NT2/D1 (cell line): ENCODE measurements around the gene CHST15.

Source experiments
- SUZ12 ChIP-seq: IDR thresholded peaks from 2 replicates; pipeline ENCODE4 v1.6.1; 2011; ENCODE audit not compliant: insufficient read length, insufficient read depth; ENCODE audit errors: extremely low read depth
- YY1 ChIP-seq: IDR thresholded peaks from 2 replicates; pipeline ENCODE4 v1.6.1; 2011; ENCODE audit not compliant: insufficient read length, insufficient read depth
- ZNF274 ChIP-seq: IDR thresholded peaks from 2 replicates; pipeline ENCODE4 v1.6.1; 2011; ENCODE audit warnings: mild to moderate bottlenecking, low read depth, low read length

DNA sequence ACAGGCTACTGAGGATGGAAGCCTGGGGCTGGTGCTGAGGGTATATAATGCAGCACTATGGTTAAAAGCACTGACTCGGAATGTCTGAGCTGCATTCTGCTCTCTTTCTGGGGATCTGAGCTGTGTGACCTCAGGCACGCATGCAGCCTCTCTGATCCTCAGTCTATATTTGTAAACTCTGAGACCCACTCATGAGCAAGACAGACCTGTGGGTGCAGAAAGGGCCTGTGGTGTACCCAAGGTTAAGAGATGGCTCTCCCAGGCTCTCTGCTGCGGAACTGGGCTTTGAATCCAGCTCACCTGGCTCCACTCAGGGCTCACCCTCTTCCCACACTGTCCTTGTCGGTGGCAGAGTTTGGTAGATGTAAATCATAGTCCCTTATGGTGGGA, 89.9 kb downstream of the CHST15 start:
- no peak for TF ChIP-seq ZNF274
- no peak for TF ChIP-seq YY1
- TF ChIP-seq SUZ12: no peak
